ENCODE measurements around the gene SYNGR3. TPM values are rescaled to one million over a fixed set of nuclear protein-coding genes. Genes with fewer than 3 reads are reported as not detected.
"Not testable (repeated sequence)": the region's sequence is repeated elsewhere in the genome, so short reads cannot be mapped to it uniquely, and the experiment has no call there.

Gene SYNGR3
- total RNA-seq, 2 experiments from 2014 or later, result 1.3 to 1.9 TPM

DNA sequence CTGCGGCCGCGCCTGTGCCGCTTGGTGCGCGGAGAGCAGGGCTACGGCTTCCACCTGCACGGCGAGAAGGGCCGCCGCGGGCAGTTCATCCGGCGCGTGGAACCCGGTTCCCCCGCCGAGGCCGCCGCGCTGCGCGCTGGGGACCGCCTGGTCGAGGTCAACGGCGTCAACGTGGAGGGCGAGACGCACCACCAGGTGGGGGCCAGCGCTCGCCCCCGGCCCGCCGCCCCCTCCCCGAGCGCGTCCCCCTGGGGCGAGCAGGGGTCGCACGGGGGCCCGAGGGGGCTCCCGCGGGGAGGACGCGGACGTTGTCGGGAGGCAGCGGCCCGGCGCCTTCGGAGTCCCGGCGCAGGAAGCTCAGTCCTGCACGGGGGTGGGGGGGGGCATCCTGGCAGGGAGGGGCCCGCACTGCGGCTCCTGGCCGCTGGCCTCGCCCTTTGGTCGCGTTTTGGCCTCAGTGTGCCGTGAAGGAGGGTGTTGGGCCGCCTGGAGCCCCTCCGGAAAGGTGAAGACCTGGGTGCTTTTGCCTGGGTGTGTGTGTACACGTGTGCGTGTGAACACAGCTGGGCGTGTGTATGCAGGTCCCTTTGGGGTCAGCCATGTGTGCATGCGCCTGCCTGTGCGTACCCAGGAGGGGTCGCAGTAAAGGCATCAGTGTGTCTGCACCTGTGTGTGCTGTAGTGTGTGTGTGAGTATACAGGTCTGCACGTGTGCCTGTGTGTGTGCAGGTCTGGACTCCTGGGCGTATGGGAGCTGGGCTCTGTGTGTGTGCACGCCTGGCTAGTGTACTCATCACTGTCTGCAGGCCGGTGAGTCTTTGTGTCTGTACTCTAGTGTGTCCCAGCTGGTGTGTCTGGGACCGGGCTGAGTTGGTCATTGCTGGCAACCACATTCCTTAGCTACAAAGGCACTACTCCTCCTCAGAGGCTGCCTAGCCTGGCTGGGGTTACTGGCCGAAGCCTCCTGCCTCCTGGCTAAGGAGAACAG, 37.5 kb downstream of the SYNGR3 start:
- no peaks in the 10 kb centered on the region for H3K9me3 Mint-ChIP-seq
- H3K36me3 Mint-ChIP-seq (ENCODE audit: low read depth), result no peaks in the 10 kb centered on the region
- H3K4me1 Mint-ChIP-seq, result peaks cover 22% of the 10 kb centered on the region
- no peak overlapping the region for H3K27ac Mint-ChIP-seq
- no peak for DNase-seq
- CTCF ChIA-PET, result interaction anchor here (0.7 to 1.5 kb wide), 2 partner anchors 20 to 113 kb away, joined by 3 to 5 read pairs; partner anchors contain the start of genes NTHL1 and TSC2
- peaks cover 22% of the 10 kb centered on the region for H3K27me3 Mint-ChIP-seq
- POLR2A ChIA-PET, result interaction anchor here (0.9 kb wide), 1 partner anchor 128 kb away, joined by 3 read pairs; the partner anchor contains the start of gene TRAF7
- peak overlapping the region; percentile 51 for H3K4me3 Mint-ChIP-seq

DNA sequence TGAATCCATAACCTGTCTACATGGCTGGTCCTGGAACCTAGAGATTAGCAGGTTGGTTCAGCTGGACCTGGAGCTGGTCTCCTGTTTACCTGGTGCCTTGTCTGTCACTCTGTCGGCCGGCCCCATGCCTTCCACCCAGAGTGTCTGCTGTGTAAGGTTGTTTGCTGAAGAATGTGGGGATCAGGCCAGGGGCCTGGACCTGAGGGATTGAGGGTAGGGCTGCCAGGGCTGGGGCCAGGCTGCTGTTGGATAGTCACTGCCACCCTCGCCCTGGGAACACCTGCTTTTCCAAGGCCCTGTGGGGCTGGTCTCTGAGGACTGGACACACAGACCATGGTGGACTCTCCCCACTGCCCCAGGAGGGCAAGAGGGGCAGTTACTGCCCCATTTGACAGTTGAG, 38.4 kb downstream of the SYNGR3 start:
- Mint-ChIP-seq H3K9me3 (no peaks in the 10 kb centered on the region), H3K4me1 (peaks cover 16% of the 10 kb centered on the region), H3K27ac (no peak overlapping the region), H3K27me3 (peaks cover 17% of the 10 kb centered on the region), H3K36me3 (ENCODE audit: low read depth) (no peaks in the 10 kb centered on the region), H3K4me3 (no peak overlapping the region)
- DNase-seq, result no peak
- CTCF ChIA-PET, result interaction anchor here (1.5 kb wide), 1 partner anchor 112 kb away, joined by 5 read pairs; no protein-coding TSS in a partner anchor
- POLR2A ChIA-PET, result no interaction called here

DNA sequence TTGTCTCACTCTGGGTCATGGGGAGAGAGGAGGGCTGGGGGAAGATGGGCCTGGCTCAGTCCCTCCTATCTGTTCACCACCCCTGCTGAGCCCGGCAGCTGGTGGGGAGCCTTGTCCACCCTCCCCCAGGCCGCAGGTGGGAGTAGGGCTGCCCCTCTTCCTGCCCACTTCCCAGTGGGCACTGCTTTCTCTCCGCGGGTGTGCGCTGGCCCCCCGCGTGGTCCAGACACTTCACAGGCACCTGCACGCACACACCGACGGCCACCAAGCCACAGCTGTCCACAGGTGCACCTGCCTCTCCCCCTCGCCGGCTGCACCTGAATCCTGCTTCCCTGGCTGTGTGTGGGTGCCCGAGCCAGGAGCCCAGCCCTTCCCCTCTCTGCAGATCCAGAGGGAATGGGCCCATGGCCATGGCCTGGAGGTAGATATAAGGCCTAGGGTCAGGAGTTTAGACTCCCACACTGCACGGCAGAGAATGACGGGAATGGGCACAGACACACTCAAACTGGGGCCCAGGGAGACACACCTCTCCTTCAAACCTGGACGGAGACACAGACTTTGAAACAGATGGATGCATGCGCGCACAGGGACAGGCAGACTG, 39.0 kb downstream of the SYNGR3 start:
- no peak for DNase-seq
- H3K9me3 Mint-ChIP-seq, result no peaks in the 10 kb centered on the region
- ChIA-PET CTCF (interaction anchor here (1.1 to 1.5 kb wide), 2 partner anchors 112 kb away, joined by 3 to 5 read pairs; no protein-coding TSS in a partner anchor), POLR2A (no interaction called here)
- H3K27me3 Mint-ChIP-seq, result peaks cover 17% of the 10 kb centered on the region
- no peak overlapping the region for H3K27ac Mint-ChIP-seq
- H3K4me3 Mint-ChIP-seq, result no peak overlapping the region
- H3K36me3 Mint-ChIP-seq (ENCODE audit: low read depth), result no peaks in the 10 kb centered on the region
- H3K4me1 Mint-ChIP-seq, result peaks cover 13% of the 10 kb centered on the region

DNA sequence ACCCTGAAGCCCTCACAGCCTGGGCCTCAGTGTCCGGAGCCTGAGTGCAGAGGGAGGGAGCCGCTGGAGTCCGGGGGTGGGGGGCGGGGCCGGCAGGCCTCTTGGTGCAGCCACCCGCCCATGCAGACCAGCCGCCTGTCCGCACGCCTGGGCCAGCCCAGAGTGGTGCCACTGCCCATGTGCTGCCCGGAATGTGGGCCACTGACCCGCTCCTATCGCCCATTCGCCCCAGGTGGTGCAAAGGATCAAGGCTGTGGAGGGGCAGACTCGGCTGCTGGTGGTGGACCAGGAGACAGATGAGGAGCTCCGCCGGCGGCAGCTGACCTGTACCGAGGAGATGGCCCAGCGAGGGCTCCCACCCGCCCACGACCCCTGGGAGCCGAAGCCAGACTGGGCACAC, 39.6 kb downstream of the SYNGR3 start:
- Mint-ChIP-seq H3K36me3 (ENCODE audit: low read depth) (no peaks in the 10 kb centered on the region), H3K9me3 (no peaks in the 10 kb centered on the region), H3K27me3 (peaks cover 17% of the 10 kb centered on the region), H3K4me3 (no peak overlapping the region), H3K27ac (no peak overlapping the region), H3K4me1 (peaks cover 7% of the 10 kb centered on the region)
- ChIA-PET POLR2A (no interaction called here), CTCF (interaction anchor here (1.1 kb wide), 1 partner anchor 112 kb away, joined by 3 read pairs; no protein-coding TSS in a partner anchor)
- DNase-seq, result no peak

DNA sequence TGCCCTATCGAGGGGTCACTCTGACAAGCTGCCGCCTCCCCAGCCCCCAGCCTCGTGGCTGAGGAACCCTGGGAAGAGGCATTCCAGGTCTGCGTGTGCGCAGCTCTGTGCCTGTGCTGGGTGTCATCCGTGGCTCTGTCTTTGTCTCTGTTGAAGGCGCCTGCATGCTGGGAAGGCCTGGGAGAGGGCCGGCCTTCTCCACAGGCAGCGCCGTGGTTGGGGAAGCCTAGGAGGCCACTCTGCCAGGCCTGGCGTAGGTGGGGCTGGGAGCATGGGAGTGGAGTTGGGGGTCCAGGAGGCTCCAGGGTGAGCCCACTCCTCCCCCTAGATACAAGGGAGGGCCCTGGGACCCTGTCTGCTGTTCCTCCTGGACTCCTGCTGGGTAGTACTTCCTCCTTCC, 40.3 kb downstream of the SYNGR3 start:
- H3K4me1 Mint-ChIP-seq, result peaks cover 7% of the 10 kb centered on the region
- no peak overlapping the region for H3K27ac Mint-ChIP-seq
- H3K9me3 Mint-ChIP-seq, result no peaks in the 10 kb centered on the region
- ChIA-PET POLR2A (no interaction called here), CTCF (interaction anchor here (1.0 to 1.1 kb wide), 2 partner anchors 9 to 111 kb away, joined by 3 to 4 read pairs; no protein-coding TSS in a partner anchor)
- no peak overlapping the region for H3K4me3 Mint-ChIP-seq
- peaks cover 17% of the 10 kb centered on the region for H3K27me3 Mint-ChIP-seq
- DNase-seq, result no peak
- H3K36me3 Mint-ChIP-seq (ENCODE audit: low read depth), result no peaks in the 10 kb centered on the region

DNA sequence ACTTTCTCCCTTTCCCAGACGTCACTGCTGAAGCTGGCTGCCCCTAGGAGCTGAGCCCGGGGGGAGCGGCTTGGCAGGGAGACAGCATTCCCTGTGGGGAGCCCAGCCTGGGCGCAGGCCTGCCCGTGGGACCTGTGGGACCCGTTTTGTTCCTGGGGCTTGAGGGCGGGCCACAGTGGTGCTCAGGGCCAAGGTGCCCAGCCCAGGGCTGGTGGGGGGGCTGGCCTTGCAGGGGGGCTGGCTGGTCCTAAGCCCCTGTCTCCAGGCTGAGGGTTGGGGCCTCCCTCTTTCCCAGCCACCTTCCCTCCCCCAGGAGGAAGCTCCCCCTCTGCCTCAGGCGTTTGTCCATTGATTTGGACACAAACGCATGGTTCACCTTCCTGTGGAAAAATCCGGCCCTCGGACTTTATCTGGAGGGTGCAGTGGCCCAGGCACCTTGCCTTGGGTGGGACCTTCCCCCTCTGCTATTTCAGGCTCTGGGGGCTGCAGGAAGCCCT, 41.4 kb downstream of the SYNGR3 start:
- no peak for DNase-seq
- H3K36me3 Mint-ChIP-seq (ENCODE audit: low read depth), result no peaks in the 10 kb centered on the region
- H3K9me3 Mint-ChIP-seq, result no peaks in the 10 kb centered on the region
- H3K4me3 Mint-ChIP-seq, result no peak overlapping the region
- peaks cover 4% of the 10 kb centered on the region for H3K4me1 Mint-ChIP-seq
- no peak overlapping the region for H3K27ac Mint-ChIP-seq
- POLR2A ChIA-PET, result no interaction called here
- CTCF ChIA-PET, result interaction anchor here (0.8 to 1.0 kb wide), 2 partner anchors 9 to 17 kb away, joined by 3 read pairs; partner anchors contain the start of genes NTHL1 and TSC2
- H3K27me3 Mint-ChIP-seq, result peaks cover 12% of the 10 kb centered on the region

DNA sequence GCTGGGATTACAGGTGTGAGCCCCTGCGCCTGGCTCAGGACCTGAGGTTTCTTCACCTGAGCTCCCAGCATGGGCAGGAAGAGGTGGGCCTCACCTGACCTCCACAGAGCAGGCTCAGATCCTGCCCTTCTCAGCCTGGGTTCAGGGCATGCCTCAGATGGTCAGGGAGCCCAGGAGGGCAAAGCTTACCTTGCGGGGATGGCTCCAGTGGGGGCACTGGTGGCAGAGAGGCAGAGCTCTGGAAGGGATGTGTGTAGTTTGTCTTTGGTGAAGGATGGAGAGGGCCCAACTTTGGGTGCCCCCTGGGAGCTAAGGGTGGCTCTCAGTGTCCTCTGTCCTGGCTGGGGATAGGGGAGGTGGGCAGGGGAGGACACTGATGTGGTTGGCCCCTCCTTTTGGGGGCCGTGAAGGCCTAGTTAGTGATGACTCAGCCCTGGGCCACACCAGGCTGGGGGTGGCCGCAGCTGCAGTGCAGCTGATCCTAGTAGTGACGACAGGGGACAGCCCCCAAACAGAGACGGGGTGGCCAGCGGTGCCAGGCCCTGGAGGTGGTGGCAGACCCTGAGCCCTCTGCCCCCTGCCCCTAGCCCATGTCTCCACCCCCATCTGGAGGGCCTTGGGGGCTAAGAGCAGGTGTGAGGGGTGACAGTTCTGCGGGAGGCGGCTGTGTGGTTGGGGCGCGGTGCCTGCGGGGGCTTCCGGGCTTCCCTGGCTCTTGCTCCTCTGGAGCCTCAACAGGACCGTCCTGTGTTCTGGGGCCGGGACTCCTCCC, 42.7 kb downstream of the SYNGR3 start:
- Mint-ChIP-seq H3K27ac (peak overlapping the region; percentile 62), H3K4me1 (peaks cover 3% of the 10 kb centered on the region), H3K9me3 (no peaks in the 10 kb centered on the region), H3K27me3 (peaks cover 10% of the 10 kb centered on the region), H3K4me3 (no peak overlapping the region), H3K36me3 (ENCODE audit: low read depth) (no peaks in the 10 kb centered on the region)
- CTCF ChIA-PET, result interaction anchor here (0.7 to 1.1 kb wide), 3 partner anchors 15 to 1499 kb away, joined by 3 read pairs; partner anchors contain the start of genes NTHL1 and TSC2
- DNase-seq, result no peak
- POLR2A ChIA-PET, result interaction anchor here (0.6 kb wide), 1 partner anchor 609 kb away, joined by 3 read pairs; no protein-coding TSS in a partner anchor

DNA sequence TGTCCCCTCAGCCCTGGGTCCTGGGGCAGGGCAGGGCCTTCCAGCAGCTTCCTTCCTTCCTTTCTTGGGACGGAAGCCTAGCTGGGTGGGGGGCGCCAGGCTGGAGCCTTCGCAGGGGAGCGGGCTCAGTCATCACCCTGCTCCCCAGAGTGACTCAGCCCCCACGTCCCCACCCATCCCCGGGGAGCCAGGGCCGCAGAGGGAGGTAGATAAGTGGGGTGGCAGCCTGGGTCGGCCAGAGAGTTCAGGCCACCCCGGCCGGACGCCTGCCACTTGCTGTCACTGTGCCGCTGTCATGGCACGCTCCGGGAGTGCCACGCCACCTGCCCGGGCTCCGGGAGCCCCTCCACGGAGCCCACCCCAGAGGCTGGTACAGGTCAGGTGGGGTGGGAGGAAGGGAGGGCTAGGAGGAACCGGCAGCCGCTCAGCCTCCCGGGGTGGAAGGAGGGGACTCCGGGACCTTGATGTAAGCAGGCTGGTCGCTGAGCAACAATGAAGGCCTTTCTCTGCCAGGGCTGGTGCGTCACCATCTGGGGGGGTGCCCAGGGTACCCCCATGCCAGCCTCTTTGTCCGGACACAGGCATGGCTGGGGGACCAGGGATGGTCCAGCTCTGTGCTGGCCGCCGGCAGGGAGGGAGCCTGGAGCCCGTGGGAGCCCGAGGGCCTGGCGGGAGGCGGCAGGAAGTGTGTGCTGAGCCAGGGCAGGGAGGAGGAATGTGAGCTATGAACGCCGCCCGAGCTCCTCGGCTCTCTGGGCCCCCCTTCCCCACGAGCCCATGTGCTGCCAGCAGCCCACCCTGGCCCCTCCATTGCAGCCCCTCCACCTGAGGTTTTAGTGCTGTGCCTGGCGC, 43.5 kb downstream of the SYNGR3 start:
- ChIA-PET CTCF (no interaction called here), POLR2A (interaction anchor here (0.6 kb wide), 1 partner anchor 610 kb away, joined by 3 read pairs; no protein-coding TSS in a partner anchor)
- Mint-ChIP-seq H3K4me1 (no peaks in the 10 kb centered on the region), H3K4me3 (no peak overlapping the region), H3K27ac (no peak overlapping the region), H3K9me3 (no peaks in the 10 kb centered on the region), H3K27me3 (peaks cover 2% of the 10 kb centered on the region), H3K36me3 (ENCODE audit: low read depth) (no peaks in the 10 kb centered on the region)
- no peak for DNase-seq

DNA sequence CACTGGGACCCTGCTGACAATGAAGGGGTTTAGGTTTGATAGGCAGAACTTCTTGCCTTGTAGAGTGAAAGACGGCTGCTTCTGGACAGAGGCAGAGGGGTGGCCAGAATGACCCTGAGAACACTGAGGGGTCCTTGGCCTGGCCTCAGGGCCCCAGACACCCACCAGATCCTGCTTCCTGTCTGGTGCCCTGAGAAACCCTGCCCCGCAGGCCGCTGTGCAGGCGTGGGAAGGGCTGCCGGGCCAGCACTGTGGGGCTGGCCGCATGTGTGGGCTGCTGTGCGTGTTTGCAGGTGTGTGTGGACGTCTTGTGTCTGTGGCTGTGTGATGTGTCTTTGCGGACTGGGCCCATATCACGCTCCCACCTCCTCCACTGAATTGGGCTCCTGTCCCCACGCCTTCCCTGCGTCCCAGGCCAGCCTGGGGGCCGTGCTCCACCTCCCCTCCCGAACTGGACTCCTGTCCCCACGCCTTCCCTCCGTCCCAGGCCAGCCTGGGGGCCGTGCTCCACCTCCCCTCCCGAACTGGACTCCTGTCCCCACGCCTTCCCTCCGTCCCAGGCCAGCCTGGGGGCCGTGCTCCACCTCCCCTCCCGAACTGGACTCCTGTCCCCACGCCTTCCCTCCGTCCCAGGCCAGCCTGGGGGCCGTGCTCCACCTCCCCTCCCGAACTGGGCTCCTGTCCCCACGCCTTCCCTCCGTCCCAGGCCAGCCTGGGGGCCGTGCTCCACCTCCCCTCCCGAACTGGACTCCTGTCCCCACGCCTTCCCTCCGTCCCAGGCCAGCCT, 44.3 kb downstream of the SYNGR3 start:
- H3K27me3 Mint-ChIP-seq; H3K4me3 Mint-ChIP-seq; H3K4me1 Mint-ChIP-seq; H3K9me3 Mint-ChIP-seq; CTCF ChIA-PET; DNase-seq; H3K36me3 Mint-ChIP-seq (ENCODE audit: low read depth); POLR2A ChIA-PET: not testable (repeated sequence)
- H3K27ac Mint-ChIP-seq, result peak overlapping the region; percentile 31

DNA sequence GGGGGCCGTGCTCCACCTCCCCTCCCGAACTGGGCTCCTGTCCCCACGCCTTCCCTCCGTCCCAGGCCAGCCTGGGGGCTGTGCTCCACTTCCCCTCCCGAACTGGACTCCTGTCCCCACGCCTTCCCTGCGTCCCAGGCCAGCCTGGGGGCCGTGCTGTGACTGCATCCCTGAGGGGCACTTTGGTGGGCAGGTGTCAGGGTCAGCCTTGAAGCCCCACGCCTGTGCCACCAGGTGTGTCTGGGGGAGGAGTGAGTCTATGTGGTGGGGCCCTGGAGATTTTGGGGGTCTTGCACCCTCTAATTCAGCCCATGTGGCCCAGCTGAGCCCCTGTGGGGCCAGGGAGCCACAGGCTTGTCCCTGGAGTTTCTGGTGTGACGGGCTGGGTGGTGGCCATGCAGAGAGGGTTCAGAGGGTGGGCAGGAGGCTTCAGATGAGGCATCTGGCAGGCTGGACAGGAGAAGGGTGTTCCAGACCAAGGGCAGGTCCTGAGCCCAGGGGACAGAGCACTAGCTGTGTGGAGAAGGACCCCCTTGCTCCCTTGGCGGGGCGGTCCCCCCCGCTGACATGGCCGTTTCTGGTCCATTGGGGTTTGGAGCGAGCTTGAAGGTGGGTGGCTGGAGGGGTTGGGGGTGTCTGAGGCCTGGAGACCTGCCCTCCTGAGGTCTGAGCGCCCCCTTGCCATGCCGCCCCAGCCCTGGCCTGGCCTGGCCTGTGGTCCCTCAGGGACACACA, 45.1 kb downstream of the SYNGR3 start:
- no peaks in the 10 kb centered on the region for H3K4me1 Mint-ChIP-seq
- POLR2A ChIA-PET, result no interaction called here

More for the DNA sequence above, 45.1 kb downstream of the SYNGR3 start:
- no peak overlapping the region for H3K27ac Mint-ChIP-seq
- CTCF ChIA-PET, result interaction anchor here (1.0 kb wide), 1 partner anchor 12 kb away, joined by 3 read pairs; no protein-coding TSS in a partner anchor
- no peak for DNase-seq
- H3K4me3 Mint-ChIP-seq, result no peak overlapping the region
- H3K36me3 Mint-ChIP-seq (ENCODE audit: low read depth), result no peaks in the 10 kb centered on the region
- H3K27me3 Mint-ChIP-seq, result no peaks in the 10 kb centered on the region
- no peaks in the 10 kb centered on the region for H3K9me3 Mint-ChIP-seq

All from activated CD4-positive, alpha-beta T cell treated with anti-CD3 and anti-CD28 coated beads, Interleukin-2, amount 10 ng/mL, durations not matched to agents 7 days and 5 days (primary cell).